ENCODE measurements around the gene CBLN3.

DNA sequence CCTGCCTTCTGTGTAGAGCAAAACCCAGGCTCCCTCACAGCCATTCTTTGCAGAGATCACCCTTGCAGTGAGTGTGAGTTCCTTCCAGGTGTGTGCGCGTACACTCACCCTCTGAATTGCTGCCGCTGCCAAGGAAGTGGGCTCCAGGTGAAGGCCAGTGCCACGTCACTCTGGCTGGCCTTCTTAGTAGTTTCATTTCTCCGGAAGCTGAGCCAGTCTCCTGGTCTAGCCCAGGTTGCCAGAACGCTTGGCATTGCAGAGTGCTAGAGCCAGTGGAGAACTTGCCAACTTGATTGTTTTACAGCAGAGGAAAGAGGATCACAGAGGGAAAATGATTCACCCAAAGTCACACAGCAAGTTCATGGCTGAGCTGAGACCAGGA, 11.0 kb downstream of the CBLN3 start:
- TF ChIP-seq CTCF (IDR thresholded peaks at IDR 0.05) (no peak), SIN3A (IDR thresholded peaks at IDR 0.05; ENCODE audit: borderline replicate concordance, insufficient read depth, low read depth, low read length) (no peak), POLR2AphosphoS5 (IDR thresholded peaks at IDR 0.05; ENCODE audit: low read depth, low read length) (no peak)

Data from Panc1 (cell line).